ENCODE data around the gene NOX3.

The NOX3 gene

GRCh38 chr6:155434096-155434495, 21.5 kb downstream of the NOX3 start:
- no peak for DNase-seq (ENCODE audit: low spot score)

- peak; percentile 33 for DNase-seq (ENCODE audit: low spot score)
Measured at GRCh38 chr6:155432293-155432692, 23.3 kb downstream of the NOX3 start.

GRCh38 chr6:155429321-155429893, 26.2 kb downstream of the NOX3 start:
- no peak for DNase-seq (ENCODE audit: low spot score)

- DNase-seq (ENCODE audit: low spot score) = no peak
Measured at GRCh38 chr6:155426408-155426945, 29.2 kb downstream of the NOX3 start.

- no peak for DNase-seq (ENCODE audit: low spot score)
Measured at GRCh38 chr6:155424181-155424580, 31.5 kb downstream of the NOX3 start.

GRCh38 chr6:155422635-155423034, 33.0 kb downstream of the NOX3 start:
- DNase-seq (ENCODE audit: low spot score) = no peak

GRCh38 chr6:155420492-155420891, 35.1 kb downstream of the NOX3 start:
- no peak for DNase-seq (ENCODE audit: low spot score)

GRCh38 chr6:155419161-155419560, 36.5 kb downstream of the NOX3 start:
- DNase-seq (ENCODE audit: low spot score) = no peak

- peak; percentile 42 for DNase-seq (ENCODE audit: low spot score)
Measured at GRCh38 chr6:155418017-155418761, 37.5 kb downstream of the NOX3 start.

- DNase-seq (ENCODE audit: low spot score) = no peak
Measured at GRCh38 chr6:155417454-155417853, 38.2 kb downstream of the NOX3 start.

- DNase-seq (ENCODE audit: low spot score) = no peak
Measured at GRCh38 chr6:155415953-155416352, 39.7 kb downstream of the NOX3 start.

- DNase-seq (ENCODE audit: low spot score) = no peak
Measured at GRCh38 chr6:155414049-155414448, 41.6 kb downstream of the NOX3 start.

- DNase-seq (ENCODE audit: low spot score) = no peak
Measured at GRCh38 chr6:155412335-155412734, 43.3 kb downstream of the NOX3 start.

- no peak for DNase-seq (ENCODE audit: low spot score)
Measured at GRCh38 chr6:155411154-155412052, 44.2 kb downstream of the NOX3 start.

- DNase-seq (ENCODE audit: low spot score) = no peak
Measured at GRCh38 chr6:155409391-155409790, 46.2 kb downstream of the NOX3 start.

GRCh38 chr6:155408981-155409380, 46.7 kb downstream of the NOX3 start:
- no peak for DNase-seq (ENCODE audit: low spot score)

GRCh38 chr6:155408231-155408630, 47.4 kb downstream of the NOX3 start:
- DNase-seq (ENCODE audit: low spot score) = no peak

GRCh38 chr6:155406801-155407200, 48.8 kb downstream of the NOX3 start:
- no peak for DNase-seq (ENCODE audit: low spot score)

- DNase-seq (ENCODE audit: low spot score) = no peak
Measured at GRCh38 chr6:155404937-155405336, 50.7 kb downstream of the NOX3 start.

- no peak for DNase-seq (ENCODE audit: low spot score)
Measured at GRCh38 chr6:155402656-155403304, 52.9 kb downstream of the NOX3 start.

GRCh38 chr6:155400654-155400965, 55.0 kb downstream of the NOX3 start:
- DNase-seq (ENCODE audit: low spot score) = no peak
